HG03442 (cell line): ENCODE measurements around the gene NOVA1.

Experiments
- ATAC-seq: cut with Tn5 transposase; IDR thresholded peaks from one replicate; pipeline ENCODE4 v1.9.1; 2021; ENCODE audit warnings: mild to moderate bottlenecking, moderate library complexity; ENCODE audit not compliant: unreplicated experiment

NOVA1 gene

GRCh38 chr14:26448181-26448855, 149.5 kb downstream of the NOVA1 start:
- no peak for ATAC-seq

- ATAC-seq: no peak
Measured at GRCh38 chr14:26444822-26445221, 153.0 kb downstream of the NOVA1 start.

GRCh38 chr14:26443654-26444053, 154.2 kb downstream of the NOVA1 start:
- no peak for ATAC-seq

- no peak for ATAC-seq
Measured at GRCh38 chr14:26429205-26429604, 168.6 kb downstream of the NOVA1 start.

- no peak for ATAC-seq
Measured at GRCh38 chr14:26427097-26427496, 170.7 kb downstream of the NOVA1 start.

- no peak for ATAC-seq
Measured at GRCh38 chr14:26424537-26424936, 173.3 kb downstream of the NOVA1 start.

GRCh38 chr14:26415618-26416123, 182.2 kb downstream of the NOVA1 start:
- ATAC-seq: no peak

GRCh38 chr14:26414926-26415325, 182.9 kb downstream of the NOVA1 start:
- ATAC-seq: no peak

GRCh38 chr14:26414103-26414502, 183.7 kb downstream of the NOVA1 start:
- ATAC-seq: no peak

GRCh38 chr14:26412421-26412820, 185.4 kb downstream of the NOVA1 start:
- no peak for ATAC-seq

GRCh38 chr14:26410189-26410685, 187.6 kb downstream of the NOVA1 start:
- no peak for ATAC-seq

- ATAC-seq: no peak
Measured at GRCh38 chr14:26404927-26405326, 192.9 kb downstream of the NOVA1 start.

GRCh38 chr14:26403760-26404159, 194.1 kb downstream of the NOVA1 start:
- no peak for ATAC-seq

- no peak for ATAC-seq
Measured at GRCh38 chr14:26402126-26402525, 195.7 kb downstream of the NOVA1 start.

GRCh38 chr14:26401179-26401968, 196.5 kb downstream of the NOVA1 start:
- no peak for ATAC-seq

- ATAC-seq: no peak
Measured at GRCh38 chr14:26400373-26400772, 197.5 kb downstream of the NOVA1 start.

- ATAC-seq: no peak
Measured at GRCh38 chr14:26398616-26399015, 199.2 kb downstream of the NOVA1 start.
